ENCODE measurements around the gene RSRC1.
"Not testable (repeated sequence)": the region's sequence is repeated elsewhere in the genome, so short reads cannot be mapped to it uniquely, and the experiment has no call there.

RSRC1 gene

DNA sequence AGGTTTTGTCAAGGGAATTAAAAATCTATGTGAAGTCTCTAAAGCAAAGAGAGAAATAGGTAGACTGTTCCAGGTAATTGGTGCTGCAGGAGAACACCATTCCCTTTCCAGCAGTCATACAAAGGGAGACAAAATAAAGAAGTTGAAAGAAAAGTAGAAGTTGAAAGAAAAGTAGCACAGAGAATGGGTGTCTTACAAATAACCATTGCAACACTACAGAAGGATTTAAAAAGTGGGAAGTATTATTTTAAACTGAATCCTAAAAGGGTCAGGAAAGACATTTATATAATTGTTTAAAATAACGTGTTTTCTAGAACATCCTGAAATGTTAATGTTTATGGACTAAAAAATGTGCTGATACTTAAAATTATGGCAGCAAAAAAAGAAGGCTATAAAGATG lies 223.8 kb downstream of the RSRC1 start:
- DNase-seq: no peak
- no peaks in the 10 kb centered on the region for H3K27me3 ChIP-seq
- no peak overlapping the region for H3K4me3 ChIP-seq (ENCODE audit: low read depth, low read length)
- no peaks in the 10 kb centered on the region; the same call in 1 of the 2 replicates for H3K9me3 ChIP-seq
- TF ChIP-seq, protein P1, sequence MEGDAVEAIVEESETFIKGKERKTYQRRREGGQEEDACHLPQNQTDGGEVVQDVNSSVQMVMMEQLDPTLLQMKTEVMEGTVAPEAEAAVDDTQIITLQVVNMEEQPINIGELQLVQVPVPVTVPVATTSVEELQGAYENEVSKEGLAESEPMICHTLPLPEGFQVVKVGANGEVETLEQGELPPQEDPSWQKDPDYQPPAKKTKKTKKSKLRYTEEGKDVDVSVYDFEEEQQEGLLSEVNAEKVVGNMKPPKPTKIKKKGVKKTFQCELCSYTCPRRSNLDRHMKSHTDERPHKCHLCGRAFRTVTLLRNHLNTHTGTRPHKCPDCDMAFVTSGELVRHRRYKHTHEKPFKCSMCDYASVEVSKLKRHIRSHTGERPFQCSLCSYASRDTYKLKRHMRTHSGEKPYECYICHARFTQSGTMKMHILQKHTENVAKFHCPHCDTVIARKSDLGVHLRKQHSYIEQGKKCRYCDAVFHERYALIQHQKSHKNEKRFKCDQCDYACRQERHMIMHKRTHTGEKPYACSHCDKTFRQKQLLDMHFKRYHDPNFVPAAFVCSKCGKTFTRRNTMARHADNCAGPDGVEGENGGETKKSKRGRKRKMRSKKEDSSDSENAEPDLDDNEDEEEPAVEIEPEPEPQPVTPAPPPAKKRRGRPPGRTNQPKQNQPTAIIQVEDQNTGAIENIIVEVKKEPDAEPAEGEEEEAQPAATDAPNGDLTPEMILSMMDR (IDR thresholded peaks at IDR 0.05; ENCODE audit: low read depth, low read length): no peak
- H3K4me1 ChIP-seq: peaks cover 3% of the 10 kb centered on the region
- H3K36me3 ChIP-seq: no peaks in the 10 kb centered on the region

DNA sequence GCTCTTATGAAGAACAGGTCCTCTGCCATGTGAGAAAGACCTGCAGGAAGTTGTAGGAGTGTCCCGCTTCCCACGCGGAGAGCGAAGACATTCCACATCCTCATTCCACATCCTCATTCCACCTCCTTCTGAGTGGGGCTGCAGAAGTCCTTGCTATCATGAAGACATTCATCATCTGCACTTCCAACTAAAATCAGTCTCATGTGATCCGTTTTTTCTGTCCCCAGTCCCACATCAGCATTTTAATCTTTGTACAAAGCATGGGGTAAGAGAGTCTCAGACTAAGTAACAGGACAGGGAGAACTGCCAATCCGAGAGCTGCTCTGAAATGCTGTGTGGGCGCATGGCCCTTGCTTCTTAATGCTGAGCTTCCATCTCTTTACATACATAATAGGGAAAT lies 227.2 kb downstream of the RSRC1 start:
- Histone ChIP-seq H3K36me3 (no peaks in the 10 kb centered on the region), H3K4me3 (ENCODE audit: low read depth, low read length) (no peak overlapping the region), H3K27me3 (no peaks in the 10 kb centered on the region), H3K4me1 (peaks cover 6% of the 10 kb centered on the region; the same call in 1 of the 2 replicates), H3K9me3 (peaks cover 4% of the 10 kb centered on the region)
- DNase-seq: no peak
- TF ChIP-seq, protein P1 (IDR thresholded peaks at IDR 0.05; ENCODE audit: low read depth, low read length): no peak

DNA sequence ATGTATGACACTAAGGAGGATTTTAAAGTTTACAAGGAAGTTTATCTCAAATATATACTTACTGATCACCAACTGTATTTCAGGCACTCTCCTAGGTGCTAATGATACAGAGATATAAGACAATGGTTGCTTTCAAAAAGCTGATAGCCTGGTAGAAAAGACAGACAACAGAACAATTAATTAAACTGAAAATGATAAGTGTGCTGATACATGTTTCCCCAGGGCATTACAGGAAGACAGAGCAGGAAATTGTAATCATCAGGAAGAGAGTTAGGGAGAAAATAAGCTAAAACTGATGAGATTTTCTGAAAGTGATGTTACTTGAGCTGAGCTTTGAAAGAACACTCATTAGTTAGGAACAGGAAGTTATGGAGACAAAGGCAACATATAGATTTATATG lies 229.7 kb downstream of the RSRC1 start:
- Histone ChIP-seq H3K36me3 (no peaks in the 10 kb centered on the region), H3K4me3 (ENCODE audit: low read depth, low read length) (no peak overlapping the region), H3K9me3 (peaks cover 4% of the 10 kb centered on the region), H3K27me3 (no peaks in the 10 kb centered on the region), H3K4me1 (peaks cover 11% of the 10 kb centered on the region)
- TF ChIP-seq, protein P1 (IDR thresholded peaks at IDR 0.05; ENCODE audit: low read depth, low read length): no peak
- no peak for DNase-seq

DNA sequence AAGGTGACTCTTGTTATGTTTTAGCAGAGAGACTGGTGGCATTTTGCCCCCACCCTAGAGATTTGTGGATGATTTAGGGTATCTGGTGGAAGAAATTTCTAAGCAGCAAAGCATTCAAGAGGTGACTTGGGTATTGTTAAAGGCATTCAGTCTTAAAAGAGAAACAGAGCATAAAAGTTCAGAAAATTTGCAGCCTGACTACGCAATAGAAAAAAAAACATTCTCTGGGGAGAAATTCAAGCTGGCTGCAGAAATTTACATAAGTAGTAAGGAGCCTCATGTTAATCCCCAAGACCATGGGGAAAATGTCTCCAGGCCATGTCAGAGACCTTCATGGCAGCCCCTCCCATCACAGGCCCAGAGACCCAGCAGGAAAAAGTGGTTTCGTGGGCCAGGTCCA lies 231.1 kb downstream of the RSRC1 start:
- H3K36me3 ChIP-seq; DNase-seq; H3K9me3 ChIP-seq; H3K4me3 ChIP-seq (ENCODE audit: low read depth, low read length); H3K27me3 ChIP-seq: not testable (repeated sequence)
- H3K4me1 ChIP-seq: peaks cover 11% of the 10 kb centered on the region

- no peak for DNase-seq
- peaks cover 1% of the 10 kb centered on the region; the same call in 1 of the 2 replicates for H3K4me1 ChIP-seq
- no peaks in the 10 kb centered on the region; the same call in 1 of the 2 replicates for H3K9me3 ChIP-seq
- TF ChIP-seq, protein P1 (IDR thresholded peaks at IDR 0.05; ENCODE audit: low read depth, low read length): no peak
- H3K36me3 ChIP-seq: no peaks in the 10 kb centered on the region
- H3K4me3 ChIP-seq (ENCODE audit: low read depth, low read length): no peak overlapping the region
- no peaks in the 10 kb centered on the region for H3K27me3 ChIP-seq
Measured at GRCh38 chr3:158347966-158348365, 238.1 kb downstream of the RSRC1 start.

DNA sequence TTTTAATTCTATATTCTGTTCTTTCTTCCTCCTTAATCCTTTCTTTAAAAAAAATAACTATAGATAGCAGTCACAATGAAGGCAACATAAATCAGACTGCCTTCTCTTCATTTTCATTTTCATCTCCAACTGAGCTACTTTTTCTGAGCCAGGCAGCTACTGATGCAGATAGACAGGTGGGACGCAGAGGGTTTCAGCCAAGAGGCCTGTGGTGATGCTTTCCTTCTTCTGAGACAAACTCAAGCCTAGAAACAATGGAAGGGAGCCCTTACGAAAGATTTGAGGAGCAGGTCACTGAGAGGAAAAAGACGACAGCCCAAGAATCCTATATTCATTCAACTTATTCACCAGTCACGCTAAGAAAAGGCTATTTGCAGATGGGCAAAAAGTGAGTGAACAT lies 241.1 kb downstream of the RSRC1 start:
- Histone ChIP-seq H3K4me3 (ENCODE audit: low read depth, low read length) (no peak overlapping the region), H3K9me3 (no peaks in the 10 kb centered on the region; the same call in 1 of the 2 replicates), H3K4me1 (0 out of 2 replicates have a peak, but pooled peaks cover 6% of the 10 kb centered on the region), H3K27me3 (no peaks in the 10 kb centered on the region), H3K36me3 (no peaks in the 10 kb centered on the region)
- DNase-seq: no peak
- TF ChIP-seq, protein P1 (IDR thresholded peaks at IDR 0.05; ENCODE audit: low read depth, low read length): no peak

DNA sequence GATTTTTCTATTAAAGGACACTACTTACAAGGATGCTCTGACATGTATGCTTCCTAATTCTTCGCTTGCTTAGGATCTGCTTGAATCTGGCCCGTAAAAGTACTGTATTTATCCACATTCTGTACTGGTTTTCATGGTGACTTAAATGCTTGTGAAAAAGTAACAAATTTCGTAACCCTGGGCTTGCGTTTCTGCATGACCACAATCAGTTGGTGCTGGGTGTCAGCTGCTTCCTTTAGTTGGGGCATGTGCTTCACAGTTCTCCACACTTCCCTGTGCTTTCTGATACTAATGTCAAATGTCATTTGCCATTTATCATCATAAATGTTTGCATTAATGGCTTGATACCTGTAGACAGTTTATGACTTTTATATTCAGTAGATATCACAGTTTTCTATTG lies 242.7 kb downstream of the RSRC1 start:
- no peaks in the 10 kb centered on the region; the same call in 1 of the 2 replicates for H3K9me3 ChIP-seq
- H3K4me1 ChIP-seq: 0 out of 2 replicates have a peak, but pooled peaks cover 6% of the 10 kb centered on the region
- H3K4me3 ChIP-seq (ENCODE audit: low read depth, low read length): no peak overlapping the region
- no peaks in the 10 kb centered on the region for H3K36me3 ChIP-seq
- H3K27me3 ChIP-seq: no peaks in the 10 kb centered on the region
- no peak for DNase-seq
- TF ChIP-seq, protein P1 (IDR thresholded peaks at IDR 0.05; ENCODE audit: low read depth, low read length): no peak
